Suppressor macrophage treated with lipopolysaccharide for 4 hours (primary cell): ENCODE data around the gene AHNAK.
A peak's percentile ranks its signal among the peaks of the same experiment; 100 is the strongest.

Source experiments
- DNase-seq: peaks from one replicate; pipeline ENCODE4 v3.0.0-alpha.2; 2020

AHNAK gene

GRCh38 chr11:62494246-62494645 lies 52.4 kb downstream of the AHNAK start:
- no peak for DNase-seq

- DNase-seq: no peak
Measured at GRCh38 chr11:62493801-62494200, 52.8 kb downstream of the AHNAK start.

DNA sequence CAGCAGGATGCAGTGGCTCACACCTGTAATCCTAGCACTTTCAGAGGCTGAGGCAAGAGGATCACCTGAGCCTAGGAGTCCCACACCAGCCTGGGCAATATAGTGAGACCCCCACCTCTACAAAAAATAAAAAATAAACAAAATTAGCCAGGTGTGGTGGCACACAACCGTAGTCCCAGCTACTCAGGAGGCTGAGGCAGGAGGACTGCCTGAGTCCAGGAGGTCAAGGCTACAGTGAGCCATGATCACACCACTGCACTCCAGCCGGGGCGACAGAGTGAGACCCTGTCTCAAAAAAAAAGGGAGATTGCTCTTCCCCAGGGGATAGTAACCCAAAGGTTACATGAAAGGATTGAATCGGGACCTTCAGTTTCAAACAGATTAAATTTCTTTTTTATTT lies 54.0 kb downstream of the AHNAK start:
- no peak for DNase-seq

DNA sequence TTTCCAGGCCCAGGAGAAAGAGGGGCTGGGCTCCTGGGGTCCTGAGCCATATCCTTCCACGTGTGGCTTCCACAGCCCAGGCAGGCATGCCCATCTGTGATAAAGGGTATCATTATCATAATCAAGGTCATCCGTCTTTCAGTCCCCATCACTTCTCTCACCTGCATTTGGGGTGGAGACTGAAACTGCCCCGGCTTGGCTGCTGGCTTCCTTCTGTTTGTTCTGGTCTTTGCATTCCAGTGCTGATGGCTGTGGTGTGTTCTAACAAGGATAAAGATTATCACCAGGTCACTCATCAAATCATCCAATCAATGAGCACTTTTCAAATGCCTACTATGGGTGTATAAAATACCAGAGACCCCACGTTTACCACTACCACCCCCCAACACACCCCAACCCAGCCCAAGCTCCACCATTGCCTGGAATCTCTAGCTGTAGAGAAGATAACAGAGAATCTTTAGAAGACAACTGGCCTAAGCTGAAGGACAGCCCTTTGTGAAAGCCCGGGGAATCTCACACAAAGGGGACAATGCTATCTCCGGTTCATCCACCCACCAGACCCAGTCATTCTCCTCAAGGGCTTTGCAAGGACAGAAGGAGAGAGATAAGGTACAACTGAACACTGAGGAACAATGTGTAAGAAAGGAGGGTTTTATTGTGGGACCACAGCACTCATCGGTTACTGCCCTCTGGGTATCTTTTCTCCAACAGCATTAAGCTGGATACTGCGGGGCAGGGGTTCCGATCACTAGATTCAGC lies 54.9 kb downstream of the AHNAK start:
- DNase-seq: no peak

GRCh38 chr11:62489204-62489603 lies 57.4 kb downstream of the AHNAK start:
- no peak for DNase-seq

DNA sequence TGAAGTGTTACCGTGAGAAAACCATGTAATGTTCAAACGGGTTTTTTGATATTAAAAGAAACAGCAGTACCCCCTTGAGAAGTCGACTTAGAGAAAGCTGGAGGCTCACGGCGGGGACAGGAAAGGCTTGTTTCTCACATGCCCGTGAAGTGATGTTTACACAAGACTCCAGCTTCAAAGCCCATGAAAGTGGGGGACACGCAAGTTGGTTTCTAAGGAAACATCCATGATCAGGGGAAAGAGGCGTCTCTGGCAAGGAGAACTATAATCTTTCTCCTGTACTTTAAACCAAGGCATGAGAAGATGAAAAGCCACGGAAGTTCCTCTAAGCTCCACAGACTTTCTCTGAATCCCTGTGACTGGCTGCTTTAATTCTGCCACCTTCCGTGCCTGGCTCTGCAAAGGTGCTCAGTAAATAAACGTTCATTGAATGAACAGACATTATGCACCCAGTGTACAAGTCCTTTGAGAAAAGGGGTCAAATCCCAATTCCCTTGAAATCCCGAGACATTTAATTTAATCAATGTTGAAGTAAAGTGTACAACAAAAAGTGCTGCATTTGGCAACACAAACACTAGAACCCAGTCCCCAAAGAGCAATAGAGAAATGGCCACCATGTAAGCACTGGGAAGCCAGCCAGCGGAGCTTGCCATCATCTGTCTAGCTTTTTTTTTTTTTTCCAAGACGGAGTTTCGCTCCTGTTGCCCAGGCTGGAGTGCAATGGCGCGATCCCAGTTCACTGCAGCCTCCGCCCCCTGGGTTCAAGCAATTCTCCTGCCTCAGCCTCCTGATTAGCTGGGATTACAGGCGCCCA lies 58.7 kb downstream of the AHNAK start:
- no peak for DNase-seq

DNA sequence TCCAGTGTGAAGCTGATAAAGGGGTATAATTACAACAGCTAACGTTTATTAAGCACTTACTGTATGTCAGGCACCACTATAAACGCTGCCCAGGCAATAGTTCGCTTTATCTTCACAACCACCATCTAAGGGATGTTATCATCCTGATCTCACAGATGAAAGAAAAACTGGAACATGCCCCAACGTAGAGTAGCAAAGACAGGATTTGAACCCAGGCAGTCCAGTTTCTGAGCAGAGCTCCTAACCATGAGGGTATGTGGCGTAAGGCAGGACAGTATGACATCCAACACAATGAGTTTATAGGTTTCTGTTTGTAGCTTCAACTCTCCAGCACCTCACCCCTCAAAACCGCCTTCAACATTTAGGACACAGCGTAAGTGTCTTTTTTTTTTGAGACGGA lies 59.5 kb downstream of the AHNAK start:
- DNase-seq: no peak

GRCh38 chr11:62484352-62484751 lies 62.3 kb downstream of the AHNAK start:
- no peak for DNase-seq

GRCh38 chr11:62482753-62483152 lies 63.9 kb downstream of the AHNAK start:
- DNase-seq: no peak

GRCh38 chr11:62479631-62480201 lies 66.9 kb downstream of the AHNAK start:
- DNase-seq: no peak

DNA sequence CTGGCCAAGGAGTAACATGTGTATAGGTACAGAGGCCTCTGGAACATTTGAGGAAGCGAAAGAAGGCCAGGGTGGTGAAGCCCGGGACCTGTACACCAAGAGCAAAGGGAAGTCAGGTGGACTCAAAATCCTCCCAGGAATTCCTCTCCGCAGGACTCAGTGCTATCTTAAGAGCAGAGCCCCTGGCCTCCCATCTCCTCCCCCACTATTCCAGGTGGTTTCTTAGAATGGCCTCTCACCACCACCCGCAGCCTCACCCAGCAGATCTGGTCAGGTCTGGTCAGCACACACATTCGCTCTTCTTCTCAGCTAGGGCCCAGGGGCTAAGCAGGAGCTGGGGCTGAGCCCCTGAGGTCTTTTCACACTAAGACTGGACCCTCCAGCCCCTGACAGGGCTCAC lies 68.7 kb downstream of the AHNAK start:
- DNase-seq: no peak

DNA sequence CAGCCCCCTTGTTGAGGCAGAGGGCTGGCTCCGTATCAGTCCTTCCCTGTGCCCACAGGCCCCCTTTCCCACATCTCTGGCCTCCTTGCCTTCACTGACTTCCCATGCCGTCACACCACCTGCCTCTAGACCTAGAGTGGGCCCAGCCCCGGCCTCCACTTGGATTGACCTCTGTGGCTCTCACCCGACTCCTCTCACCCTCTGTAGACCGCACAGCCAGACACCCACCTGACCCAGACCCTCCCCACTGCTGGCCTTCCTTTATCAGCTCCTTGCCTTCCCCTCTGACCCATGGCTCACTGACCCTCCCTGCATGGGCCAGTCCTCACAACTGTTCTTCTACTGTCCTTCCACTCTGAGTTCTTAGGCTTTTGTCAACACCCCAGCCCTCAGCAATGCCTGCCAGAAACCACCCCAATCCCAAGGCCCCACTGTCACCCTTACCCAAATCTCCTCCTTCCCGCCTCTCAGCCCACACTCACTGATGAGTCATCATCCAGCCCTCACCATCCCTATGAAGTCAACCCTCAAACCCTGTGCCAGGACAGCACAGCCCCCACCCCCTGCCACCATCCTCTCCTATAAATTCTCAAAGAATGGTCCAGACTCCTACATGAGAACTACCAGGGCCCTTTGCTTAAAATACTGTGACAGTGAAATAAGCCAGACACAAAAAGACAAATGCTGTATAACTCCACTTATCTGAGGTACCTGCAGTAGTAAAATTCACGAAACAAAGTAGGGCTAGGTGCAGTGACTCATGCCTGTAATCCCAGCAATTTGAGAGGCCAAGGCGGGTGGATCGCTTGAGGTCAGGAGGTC lies 74.3 kb downstream of the AHNAK start:
- peak; percentile 15 for DNase-seq

- DNase-seq: no peak
Measured at GRCh38 chr11:62471603-62472002, 75.0 kb downstream of the AHNAK start.

- DNase-seq: no peak
Measured at GRCh38 chr11:62468577-62468976, 78.0 kb downstream of the AHNAK start.

GRCh38 chr11:62466444-62466843 lies 80.2 kb downstream of the AHNAK start:
- no peak for DNase-seq

- DNase-seq: no peak
Measured at GRCh38 chr11:62464655-62465054, 82.0 kb downstream of the AHNAK start.

DNA sequence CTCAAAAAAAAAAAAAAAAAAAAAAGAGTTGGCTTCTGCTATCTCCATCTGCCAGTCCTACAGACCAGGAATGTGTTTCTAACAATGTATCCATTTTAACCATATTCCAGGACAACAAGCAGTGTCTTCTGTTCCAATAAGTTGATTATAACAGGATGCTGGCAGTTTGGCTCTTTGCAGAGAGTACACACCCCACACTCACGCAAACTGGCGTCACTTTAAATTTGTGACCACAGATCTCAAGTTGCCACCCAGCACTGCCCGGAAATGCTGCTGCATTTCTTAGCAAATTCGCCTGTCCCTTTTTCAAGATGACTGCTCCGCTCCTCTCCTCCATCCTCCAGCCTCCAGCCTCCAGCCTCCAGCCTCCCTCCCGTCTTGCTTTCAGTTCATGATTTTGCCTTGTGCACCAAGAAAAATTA lies 83.5 kb downstream of the AHNAK start:
- peak; percentile 52 for DNase-seq

- no peak for DNase-seq
Measured at GRCh38 chr11:62462508-62462892, 84.1 kb downstream of the AHNAK start.

DNA sequence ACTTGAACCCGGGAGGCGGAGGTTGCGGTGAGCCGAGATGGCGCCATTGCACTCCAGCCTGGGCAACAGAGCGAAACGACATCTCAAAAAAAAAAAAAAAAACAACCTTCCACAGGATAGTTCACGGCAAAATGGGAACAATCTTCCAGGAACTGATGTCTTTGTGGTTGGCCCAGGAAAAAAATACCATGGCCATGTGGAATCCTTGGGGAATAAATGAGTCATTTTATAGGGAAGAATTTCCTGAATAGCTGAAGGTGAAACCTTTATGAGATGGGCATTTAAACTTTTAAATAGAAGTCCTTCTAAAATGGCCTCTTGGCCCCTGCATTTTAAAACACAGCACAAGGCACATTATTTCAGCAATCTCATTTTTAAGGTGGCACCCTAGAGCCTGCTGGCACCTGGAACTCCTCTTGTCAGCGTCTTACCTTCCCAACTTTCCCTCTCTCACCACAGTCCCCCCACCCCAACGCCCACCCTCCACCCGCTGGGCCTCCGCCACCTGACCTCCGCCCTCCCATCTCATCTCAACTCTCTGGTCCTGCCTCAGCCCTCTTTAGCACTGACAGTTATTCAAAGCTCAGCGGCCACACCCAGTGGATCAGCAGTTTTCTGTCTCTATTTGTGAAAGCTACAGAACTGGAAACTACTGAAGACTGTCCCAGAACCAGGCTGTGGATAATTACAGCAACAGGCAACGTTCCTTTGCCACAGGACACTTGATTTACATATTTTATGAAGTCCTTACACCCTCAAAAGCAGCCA lies 84.7 kb downstream of the AHNAK start:
- no peak for DNase-seq

GRCh38 chr11:62459080-62459479 lies 87.5 kb downstream of the AHNAK start:
- DNase-seq: peak; percentile 52

DNA sequence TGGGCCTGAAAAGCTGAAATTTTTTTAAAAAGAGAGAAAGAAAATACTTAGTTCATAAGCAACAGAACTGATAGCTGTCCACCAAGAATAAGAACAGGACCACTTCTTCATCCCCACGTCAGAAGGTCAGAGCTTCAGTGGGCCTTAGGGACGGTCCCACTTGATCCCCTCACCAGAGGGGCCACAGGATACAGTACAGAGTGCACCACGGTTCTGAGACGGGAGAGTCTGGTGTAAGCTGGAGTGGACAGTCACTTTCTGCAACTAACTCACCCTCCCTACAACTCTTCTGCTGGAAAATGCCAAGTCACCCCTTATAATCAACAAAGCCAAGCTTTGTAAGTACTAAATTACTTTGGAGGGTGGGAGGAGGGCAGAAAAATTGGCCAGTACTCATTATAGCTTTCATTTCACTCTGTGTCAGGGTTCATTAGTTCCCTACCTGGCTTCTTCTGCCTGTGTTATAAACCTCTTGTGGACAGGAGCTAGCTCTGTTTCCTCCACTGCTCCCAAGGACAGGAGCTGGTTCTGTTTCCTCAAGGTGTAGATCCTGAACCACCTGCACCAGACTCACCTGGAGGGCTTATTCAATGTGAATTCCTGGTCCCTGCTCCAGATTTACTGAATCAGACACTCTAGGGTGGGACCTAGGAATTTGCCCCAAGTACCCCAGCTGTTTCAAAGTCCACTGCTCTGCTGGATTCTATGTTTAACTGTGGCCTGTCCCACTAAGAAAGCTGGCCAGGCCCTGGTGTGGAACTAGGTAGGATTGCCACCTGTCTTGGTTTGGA lies 88.2 kb downstream of the AHNAK start:
- DNase-seq: no peak
